ENCODE measurements around the gene ADAMTS1. TPM values are rescaled to one million over a fixed set of nuclear protein-coding genes. Genes with fewer than 3 reads are reported as not detected.

ADAMTS1 gene
- total RNA-seq, 1 donor from 2014 or later, result 1.7 TPM

- DNase-seq (ENCODE audit: low spot score), result no peak
- intact Hi-C loops (cut with micrococcal nuclease), result no loop called here
- no peaks in the 10 kb centered on the region for H3K4me1 Mint-ChIP-seq (ENCODE audit: low read depth)
- H3K4me3 Mint-ChIP-seq, result no peak overlapping the region
- peaks cover 3% of the 10 kb centered on the region for H3K36me3 Mint-ChIP-seq (ENCODE audit: low read depth)
- H3K9me3 Mint-ChIP-seq, result peaks cover 9% of the 10 kb centered on the region
- no peak overlapping the region for H3K27ac Mint-ChIP-seq
- H3K27me3 Mint-ChIP-seq (ENCODE audit: insufficient read depth), result peaks cover 2% of the 10 kb centered on the region
Measured at GRCh38 chr21:26819740-26820324, 25.4 kb downstream of the ADAMTS1 start.

- no peak overlapping the region for H3K4me3 Mint-ChIP-seq
- H3K36me3 Mint-ChIP-seq (ENCODE audit: low read depth), result peaks cover 1% of the 10 kb centered on the region
- H3K4me1 Mint-ChIP-seq (ENCODE audit: low read depth), result no peaks in the 10 kb centered on the region
- peaks cover 6% of the 10 kb centered on the region for H3K9me3 Mint-ChIP-seq
- peaks cover 2% of the 10 kb centered on the region for H3K27me3 Mint-ChIP-seq (ENCODE audit: insufficient read depth)
- DNase-seq (ENCODE audit: low spot score), result no peak
- no peak overlapping the region for H3K27ac Mint-ChIP-seq
- intact Hi-C loops (cut with micrococcal nuclease), result no loop called here
Measured at GRCh38 chr21:26818906-26819305, 26.3 kb downstream of the ADAMTS1 start.

GRCh38 chr21:26815197-26815596 lies 30.0 kb downstream of the ADAMTS1 start:
- Mint-ChIP-seq H3K27ac (no peak overlapping the region), H3K36me3 (ENCODE audit: low read depth) (no peaks in the 10 kb centered on the region), H3K27me3 (ENCODE audit: insufficient read depth) (peaks cover 10% of the 10 kb centered on the region), H3K4me3 (no peak overlapping the region), H3K9me3 (no peaks in the 10 kb centered on the region), H3K4me1 (ENCODE audit: low read depth) (no peaks in the 10 kb centered on the region)
- DNase-seq (ENCODE audit: low spot score), result no peak
- intact Hi-C loops (cut with micrococcal nuclease), result no loop called here

GRCh38 chr21:26814386-26814785 lies 30.8 kb downstream of the ADAMTS1 start:
- H3K4me1 Mint-ChIP-seq (ENCODE audit: low read depth), result no peaks in the 10 kb centered on the region

GRCh38 chr21:26813426-26813998 lies 31.7 kb downstream of the ADAMTS1 start:
- intact Hi-C loops (cut with micrococcal nuclease), result no loop called here
- Mint-ChIP-seq H3K27ac (no peak overlapping the region), H3K4me3 (no peak overlapping the region), H3K27me3 (ENCODE audit: insufficient read depth) (peaks cover 8% of the 10 kb centered on the region), H3K36me3 (ENCODE audit: low read depth) (no peaks in the 10 kb centered on the region), H3K4me1 (ENCODE audit: low read depth) (no peaks in the 10 kb centered on the region), H3K9me3 (no peaks in the 10 kb centered on the region)
- DNase-seq (ENCODE audit: low spot score), result no peak

More at GRCh38 chr21:26814386-26814785, 30.8 kb downstream of the ADAMTS1 start:
- peaks cover 10% of the 10 kb centered on the region for H3K27me3 Mint-ChIP-seq (ENCODE audit: insufficient read depth)
- H3K36me3 Mint-ChIP-seq (ENCODE audit: low read depth), result no peaks in the 10 kb centered on the region
- intact Hi-C loops (cut with micrococcal nuclease), result no loop called here
- no peak overlapping the region for H3K4me3 Mint-ChIP-seq
- H3K9me3 Mint-ChIP-seq, result no peaks in the 10 kb centered on the region
- H3K27ac Mint-ChIP-seq, result no peak overlapping the region
- no peak for DNase-seq (ENCODE audit: low spot score)

- Mint-ChIP-seq H3K9me3 (no peaks in the 10 kb centered on the region), H3K4me3 (no peak overlapping the region), H3K27me3 (ENCODE audit: insufficient read depth) (peaks cover 8% of the 10 kb centered on the region), H3K36me3 (ENCODE audit: low read depth) (no peaks in the 10 kb centered on the region), H3K27ac (no peak overlapping the region), H3K4me1 (ENCODE audit: low read depth) (peaks cover 6% of the 10 kb centered on the region)
- DNase-seq (ENCODE audit: low spot score), result no peak
- intact Hi-C loops (cut with micrococcal nuclease), result no loop called here
Measured at GRCh38 chr21:26812173-26812572, 33.0 kb downstream of the ADAMTS1 start.

GRCh38 chr21:26811482-26811881 lies 33.7 kb downstream of the ADAMTS1 start:
- Mint-ChIP-seq H3K4me1 (ENCODE audit: low read depth) (peaks cover 9% of the 10 kb centered on the region), H3K36me3 (ENCODE audit: low read depth) (no peaks in the 10 kb centered on the region), H3K9me3 (no peaks in the 10 kb centered on the region), H3K27me3 (ENCODE audit: insufficient read depth) (peaks cover 8% of the 10 kb centered on the region), H3K27ac (no peak overlapping the region), H3K4me3 (no peak overlapping the region)
- no peak for DNase-seq (ENCODE audit: low spot score)
- intact Hi-C loops (cut with micrococcal nuclease), result no loop called here

- intact Hi-C loops (cut with micrococcal nuclease), result no loop called here
- H3K4me3 Mint-ChIP-seq, result no peak overlapping the region
- H3K9me3 Mint-ChIP-seq, result no peaks in the 10 kb centered on the region
- H3K27me3 Mint-ChIP-seq (ENCODE audit: insufficient read depth), result peaks cover 8% of the 10 kb centered on the region
- DNase-seq (ENCODE audit: low spot score), result no peak
- H3K27ac Mint-ChIP-seq, result no peak overlapping the region
- no peaks in the 10 kb centered on the region for H3K36me3 Mint-ChIP-seq (ENCODE audit: low read depth)
- peaks cover 9% of the 10 kb centered on the region for H3K4me1 Mint-ChIP-seq (ENCODE audit: low read depth)
Measured at GRCh38 chr21:26810676-26811415, 34.4 kb downstream of the ADAMTS1 start.

- no peak overlapping the region for H3K27ac Mint-ChIP-seq
- no peaks in the 10 kb centered on the region for H3K9me3 Mint-ChIP-seq
- DNase-seq (ENCODE audit: low spot score), result no peak
- intact Hi-C loops (cut with micrococcal nuclease), result no loop called here
- H3K36me3 Mint-ChIP-seq (ENCODE audit: low read depth), result no peaks in the 10 kb centered on the region
- no peak overlapping the region for H3K4me3 Mint-ChIP-seq
- peaks cover 8% of the 10 kb centered on the region for H3K27me3 Mint-ChIP-seq (ENCODE audit: insufficient read depth)
- peaks cover 9% of the 10 kb centered on the region for H3K4me1 Mint-ChIP-seq (ENCODE audit: low read depth)
Measured at GRCh38 chr21:26810266-26810665, 34.9 kb downstream of the ADAMTS1 start.

- H3K27ac Mint-ChIP-seq, result no peak overlapping the region
- peaks cover 8% of the 10 kb centered on the region for H3K27me3 Mint-ChIP-seq (ENCODE audit: insufficient read depth)
- intact Hi-C loops (cut with micrococcal nuclease), result no loop called here
- no peaks in the 10 kb centered on the region for H3K9me3 Mint-ChIP-seq
- no peak for DNase-seq (ENCODE audit: low spot score)
- no peaks in the 10 kb centered on the region for H3K36me3 Mint-ChIP-seq (ENCODE audit: low read depth)
- peaks cover 9% of the 10 kb centered on the region for H3K4me1 Mint-ChIP-seq (ENCODE audit: low read depth)
- H3K4me3 Mint-ChIP-seq, result no peak overlapping the region
Measured at GRCh38 chr21:26809745-26810144, 35.5 kb downstream of the ADAMTS1 start.

- no peak for DNase-seq (ENCODE audit: low spot score)
- H3K27me3 Mint-ChIP-seq (ENCODE audit: insufficient read depth), result peaks cover 8% of the 10 kb centered on the region
- intact Hi-C loops (cut with micrococcal nuclease), result no loop called here
- H3K27ac Mint-ChIP-seq, result peak overlapping the region; percentile 41
- no peaks in the 10 kb centered on the region for H3K36me3 Mint-ChIP-seq (ENCODE audit: low read depth)
- no peaks in the 10 kb centered on the region for H3K9me3 Mint-ChIP-seq
- H3K4me1 Mint-ChIP-seq (ENCODE audit: low read depth), result peaks cover 9% of the 10 kb centered on the region
- H3K4me3 Mint-ChIP-seq, result no peak overlapping the region
Measured at GRCh38 chr21:26806801-26807295, 38.4 kb downstream of the ADAMTS1 start.

- Mint-ChIP-seq H3K36me3 (ENCODE audit: low read depth) (no peaks in the 10 kb centered on the region), H3K4me1 (ENCODE audit: low read depth) (peaks cover 9% of the 10 kb centered on the region), H3K9me3 (no peaks in the 10 kb centered on the region), H3K27me3 (ENCODE audit: insufficient read depth) (peaks cover 2% of the 10 kb centered on the region), H3K27ac (no peak overlapping the region), H3K4me3 (no peak overlapping the region)
- intact Hi-C loops (cut with micrococcal nuclease), result no loop called here
- no peak for DNase-seq (ENCODE audit: low spot score)
Measured at GRCh38 chr21:26804895-26805609, 40.2 kb downstream of the ADAMTS1 start.

- no peak for DNase-seq (ENCODE audit: low spot score)
- intact Hi-C loops (cut with micrococcal nuclease), result no loop called here
- no peak overlapping the region for H3K27ac Mint-ChIP-seq
- no peaks in the 10 kb centered on the region for H3K9me3 Mint-ChIP-seq
- no peaks in the 10 kb centered on the region for H3K36me3 Mint-ChIP-seq (ENCODE audit: low read depth)
- peaks cover 5% of the 10 kb centered on the region for H3K27me3 Mint-ChIP-seq (ENCODE audit: insufficient read depth)
- no peak overlapping the region for H3K4me3 Mint-ChIP-seq
- no peaks in the 10 kb centered on the region for H3K4me1 Mint-ChIP-seq (ENCODE audit: low read depth)
Measured at GRCh38 chr21:26801498-26801897, 43.7 kb downstream of the ADAMTS1 start.

Data from activated T-helper 1 cell treated with anti-CD3 and anti-CD28 coated beads, Interleukin-12 subunit alpha, Interleukin-12 subunit beta, Interleukin-2, Interleukin-4 antibody, amounts not matched to agents 30 ng/mL and 10 ng/mL and 1 ng/mL, durations not matched to agents 14 hours and 24 hours and 36 hours (primary cell).